SU-DHL-6 (cell line): ENCODE measurements around the gene DIRAS3.

Experiments used
- H2AFZ ChIP-seq: fragments of 200-600 bp; sonication (generic); 2 replicates; pipeline ENCODE4 v1.6.1; 2014; ENCODE audit warnings: low read depth, mild to moderate bottlenecking, moderate library complexity, mixed read lengths, antibody characterized with exemption, low read length; ENCODE audit not compliant: severe bottlenecking
- H3F3A ChIP-seq: fragments of 200-600 bp; shearing (Covaris generic); 2 replicates; pipeline ENCODE4 v1.6.0; 2016; ENCODE audit warnings: antibody characterized with exemption, mild to moderate bottlenecking; ENCODE audit not compliant: insufficient read depth
- H3K27ac ChIP-seq: fragments of 200-600 bp; sonication (generic); 2 replicates; pipeline ENCODE4 v1.5.1; 2016; ENCODE audit warnings: low read depth, mild to moderate bottlenecking, low read length, moderate library complexity, mixed read lengths
- H3K27me3 ChIP-seq: fragments of 200-600 bp; sonication (generic), shearing (Covaris generic); 2 replicates; pipeline ENCODE4 v1.6.0; 2014; ENCODE audit warnings: mild to moderate bottlenecking, low read length
- H3K36me3 ChIP-seq: fragments of 200-600 bp; sonication (generic); 2 replicates; pipeline ENCODE4 v1.6.1; 2014; ENCODE audit warnings: mild to moderate bottlenecking, low read length, mixed read lengths
- H3K4me2 ChIP-seq: fragments of 300-600, 200-600 bp; shearing (Covaris generic), sonication (generic); 2 replicates; pipeline ENCODE4 v1.6.0; 2014; ENCODE audit warnings: low read length, low read depth, mild to moderate bottlenecking; ENCODE audit not compliant: poor library complexity, severe bottlenecking
- H3K4me3 ChIP-seq: fragments of 200-600 bp; sonication (generic); 2 replicates; pipeline ENCODE4 v1.5.1; 2014; ENCODE audit warnings: antibody characterized with exemption, low read length, mild to moderate bottlenecking, mixed read lengths; ENCODE audit not compliant: insufficient read depth, poor library complexity, severe bottlenecking
- H3K79me2 ChIP-seq: fragments of 200-600 bp; sonication (generic); 2 replicates; pipeline ENCODE4 v1.6.1; 2014; ENCODE audit warnings: mild to moderate bottlenecking, low read length, moderate library complexity; ENCODE audit not compliant: insufficient read depth
- H3K9ac ChIP-seq: fragments of 200-600 bp; sonication (generic); 2 replicates; pipeline ENCODE4 v1.7.0; 2014; ENCODE audit warnings: mild to moderate bottlenecking, low read length
- H3K9me2 ChIP-seq: fragments of 200-600 bp; sonication (generic); replicated peaks from 2 replicates; pipeline ENCODE4 v1.6.1; 2014; ENCODE audit warnings: low read length; ENCODE audit not compliant: insufficient read depth
- H3K9me3 ChIP-seq: fragments of 200-600 bp; sonication (generic); 2 replicates; pipeline ENCODE4 v1.6.1; 2014; ENCODE audit warnings: low read length, mixed read lengths; ENCODE audit not compliant: insufficient read depth
- H4K20me1 ChIP-seq: fragments of 200-600 bp; sonication (generic); 2 replicates; pipeline ENCODE4 v1.6.1; 2014; ENCODE audit warnings: low read depth, mild to moderate bottlenecking, antibody characterized with exemption, low read length, moderate library complexity, mixed read lengths
- EZH2phosphoT487 ChIP-seq: fragments of 200-600 bp; sonication (generic), shearing (Covaris generic); conservative IDR thresholded peaks from 2 replicates; pipeline ENCODE4 v1.6.1; 2018; ENCODE audit warnings: mild to moderate bottlenecking, antibody characterized with exemption, low read length, moderate library complexity, mixed read lengths
- TF ChIP-seq, protein P1 (sequence below): fragments of 200-600 bp; sonication (generic); IDR thresholded peaks from one replicate; pipeline ENCODE4 v1.5.1; 2017; ENCODE audit warnings: antibody characterized with exemption, mild to moderate bottlenecking, low read length, moderate library complexity; ENCODE audit not compliant: insufficient read depth, poor library complexity, severe bottlenecking

DIRAS3 gene

GRCh38 chr1:68015971-68016370 lies 34.5 kb downstream of the DIRAS3 start:
- Histone ChIP-seq H2AFZ (no peak overlapping the region), H3K9me3 (no peaks in the 10 kb centered on the region), H3K9ac (no peak overlapping the region), H3K9me2 (no peaks in the 10 kb centered on the region), H4K20me1 (no peaks in the 10 kb centered on the region), H3K79me2 (no peaks in the 10 kb centered on the region), H3K36me3 (no peaks in the 10 kb centered on the region), H3F3A (no peaks in the 10 kb centered on the region), H3K4me2 (no peak overlapping the region), H3K27ac (no peak overlapping the region), H3K27me3 (no peaks in the 10 kb centered on the region), H3K4me3 (no peak overlapping the region)
- TF ChIP-seq EZH2phosphoT487, result no peak
- TF ChIP-seq, protein P1, sequence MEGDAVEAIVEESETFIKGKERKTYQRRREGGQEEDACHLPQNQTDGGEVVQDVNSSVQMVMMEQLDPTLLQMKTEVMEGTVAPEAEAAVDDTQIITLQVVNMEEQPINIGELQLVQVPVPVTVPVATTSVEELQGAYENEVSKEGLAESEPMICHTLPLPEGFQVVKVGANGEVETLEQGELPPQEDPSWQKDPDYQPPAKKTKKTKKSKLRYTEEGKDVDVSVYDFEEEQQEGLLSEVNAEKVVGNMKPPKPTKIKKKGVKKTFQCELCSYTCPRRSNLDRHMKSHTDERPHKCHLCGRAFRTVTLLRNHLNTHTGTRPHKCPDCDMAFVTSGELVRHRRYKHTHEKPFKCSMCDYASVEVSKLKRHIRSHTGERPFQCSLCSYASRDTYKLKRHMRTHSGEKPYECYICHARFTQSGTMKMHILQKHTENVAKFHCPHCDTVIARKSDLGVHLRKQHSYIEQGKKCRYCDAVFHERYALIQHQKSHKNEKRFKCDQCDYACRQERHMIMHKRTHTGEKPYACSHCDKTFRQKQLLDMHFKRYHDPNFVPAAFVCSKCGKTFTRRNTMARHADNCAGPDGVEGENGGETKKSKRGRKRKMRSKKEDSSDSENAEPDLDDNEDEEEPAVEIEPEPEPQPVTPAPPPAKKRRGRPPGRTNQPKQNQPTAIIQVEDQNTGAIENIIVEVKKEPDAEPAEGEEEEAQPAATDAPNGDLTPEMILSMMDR, result no peak

DNA sequence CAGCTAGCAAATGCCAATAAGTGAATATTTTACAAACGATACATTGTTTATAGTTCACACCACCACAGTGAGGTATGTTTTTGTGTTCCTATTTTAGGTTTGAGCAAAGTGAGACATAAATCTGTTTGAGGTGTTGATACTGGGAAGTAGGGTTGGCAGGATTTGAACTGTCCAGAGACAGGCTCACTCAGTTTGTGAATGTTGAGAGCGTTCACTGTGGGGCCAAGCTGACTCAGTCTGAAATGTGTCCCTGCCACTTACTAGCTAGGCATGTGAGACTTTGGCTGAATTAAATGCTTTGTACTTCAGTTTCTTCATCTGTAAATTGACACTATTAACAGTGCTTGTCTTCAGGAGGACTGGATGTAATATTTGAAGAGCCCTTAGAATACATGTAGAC lies 35.1 kb downstream of the DIRAS3 start:
- Histone ChIP-seq H3F3A (no peaks in the 10 kb centered on the region), H3K9me2 (no peaks in the 10 kb centered on the region), H3K9me3 (no peaks in the 10 kb centered on the region), H3K4me3 (no peak overlapping the region), H3K79me2 (no peaks in the 10 kb centered on the region), H3K27ac (no peak overlapping the region), H3K27me3 (no peaks in the 10 kb centered on the region), H2AFZ (no peak overlapping the region), H4K20me1 (no peaks in the 10 kb centered on the region), H3K4me2 (no peak overlapping the region), H3K9ac (no peak overlapping the region), H3K36me3 (no peaks in the 10 kb centered on the region)
- TF ChIP-seq EZH2phosphoT487, result no peak
- TF ChIP-seq, protein P1, result no peak

- Histone ChIP-seq H2AFZ (no peak overlapping the region), H3F3A (no peaks in the 10 kb centered on the region), H3K4me3 (no peak overlapping the region), H4K20me1 (no peaks in the 10 kb centered on the region), H3K9me3 (no peaks in the 10 kb centered on the region), H3K27ac (no peak overlapping the region), H3K27me3 (no peaks in the 10 kb centered on the region), H3K9me2 (no peaks in the 10 kb centered on the region), H3K36me3 (no peaks in the 10 kb centered on the region), H3K4me2 (no peak overlapping the region), H3K9ac (no peak overlapping the region), H3K79me2 (no peaks in the 10 kb centered on the region)
- TF ChIP-seq, protein P1, result no peak
- no peak for TF ChIP-seq EZH2phosphoT487
Measured at GRCh38 chr1:68013351-68013750, 37.1 kb downstream of the DIRAS3 start.
